Osteocyte (in vitro differentiated cells): ENCODE results near the gene PODXL. TPM values are rescaled to one million over a fixed set of nuclear protein-coding genes. Genes with fewer than 3 reads are reported as not detected.
A peak's percentile ranks its signal among the peaks of the same experiment; 100 is the strongest.
"Not testable (repeated sequence)": the region's sequence is repeated elsewhere in the genome, so short reads cannot be mapped to it uniquely, and the experiment has no call there.

Experiments used
- DNase-seq: peaks from one replicate; pipeline ENCODE4 v3.0.0; 2021; ENCODE audit warnings: mixed read lengths; ENCODE audit not compliant: unreplicated experiment; ENCODE audit errors: extremely low spot score
- H3K27ac Mint-ChIP-seq: one replicate; pipeline ENCODE4 v1.8.0; 2021; ENCODE audit warnings: mild to moderate bottlenecking, mixed read lengths; ENCODE audit not compliant: unreplicated experiment
- H3K27me3 Mint-ChIP-seq: one replicate; pipeline ENCODE4 v1.8.0; 2021; ENCODE audit warnings: mixed read lengths; ENCODE audit not compliant: unreplicated experiment
- H3K36me3 Mint-ChIP-seq: one replicate; pipeline ENCODE4 v1.8.0; 2021; ENCODE audit warnings: mixed read lengths; ENCODE audit not compliant: unreplicated experiment
- H3K4me1 Mint-ChIP-seq: one replicate; pipeline ENCODE4 v1.8.0; 2021; ENCODE audit warnings: mixed read lengths; ENCODE audit not compliant: unreplicated experiment
- H3K4me3 Mint-ChIP-seq: one replicate; pipeline ENCODE4 v1.8.0; 2021; ENCODE audit warnings: mild to moderate bottlenecking, moderate library complexity, mixed read lengths; ENCODE audit not compliant: unreplicated experiment
- H3K9me3 Mint-ChIP-seq: one replicate; pipeline ENCODE4 v1.8.0; 2021; ENCODE audit warnings: mixed read lengths; ENCODE audit not compliant: unreplicated experiment
- total RNA-seq: library from RNA; stranded (reverse); gene quantifications from 2 replicates; pipeline ENCODE4 v1.2.1, GENCODE V29; 2021
- TF ChIP-seq, protein P1 (sequence below): fragments of 200-600 bp; sonication (generic); IDR thresholded peaks from 2 replicates; pipeline ENCODE4 v1.5.0; 2021; ENCODE audit warnings: antibody characterized with exemption, mild to moderate bottlenecking, moderate library complexity

PODXL gene
- total RNA-seq, 1 donor from 2014 or later, result 21.2 TPM

DNA sequence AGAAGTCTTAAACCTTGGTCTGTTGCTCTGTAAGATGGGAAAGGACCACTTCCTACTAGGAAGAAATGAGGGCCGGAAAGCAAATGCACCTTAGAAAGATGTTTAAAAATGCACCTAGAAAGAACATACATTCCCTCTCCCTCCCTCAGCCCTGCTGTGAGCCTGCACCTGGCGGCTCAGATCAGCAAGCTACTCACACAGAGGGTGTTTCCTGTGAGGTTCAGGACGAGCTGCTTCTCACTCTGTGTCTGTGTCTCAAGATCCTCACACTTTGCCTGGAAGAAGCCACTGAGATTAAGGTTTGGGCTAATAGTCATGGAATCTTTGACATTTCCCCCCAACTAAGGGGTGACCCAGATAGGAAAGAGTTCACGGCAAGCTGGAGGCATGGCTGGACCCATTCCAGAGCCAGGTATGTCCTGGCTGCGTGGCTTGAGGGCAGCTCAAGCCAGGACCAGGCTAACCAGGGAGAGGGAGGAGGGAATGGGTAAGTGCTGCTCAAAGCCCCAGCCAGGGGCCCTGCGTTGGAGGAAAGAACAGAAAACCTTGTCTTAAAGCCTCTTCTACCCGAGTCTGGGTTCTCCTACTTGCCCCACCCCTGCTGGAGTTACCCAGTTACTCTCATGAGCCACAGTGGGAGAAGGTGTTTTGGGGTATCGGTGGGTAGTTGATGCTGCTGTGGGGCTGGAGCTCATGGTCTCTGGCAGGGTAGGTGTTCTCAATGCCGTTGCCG, 47.5 kb downstream of the PODXL start:
- Mint-ChIP-seq H3K4me1 (peaks cover 19% of the 10 kb centered on the region), H3K27ac (no peak overlapping the region), H3K9me3 (no peaks in the 10 kb centered on the region), H3K4me3 (no peak overlapping the region), H3K36me3 (peaks cover 9% of the 10 kb centered on the region), H3K27me3 (no peaks in the 10 kb centered on the region)
- TF ChIP-seq, protein P1, sequence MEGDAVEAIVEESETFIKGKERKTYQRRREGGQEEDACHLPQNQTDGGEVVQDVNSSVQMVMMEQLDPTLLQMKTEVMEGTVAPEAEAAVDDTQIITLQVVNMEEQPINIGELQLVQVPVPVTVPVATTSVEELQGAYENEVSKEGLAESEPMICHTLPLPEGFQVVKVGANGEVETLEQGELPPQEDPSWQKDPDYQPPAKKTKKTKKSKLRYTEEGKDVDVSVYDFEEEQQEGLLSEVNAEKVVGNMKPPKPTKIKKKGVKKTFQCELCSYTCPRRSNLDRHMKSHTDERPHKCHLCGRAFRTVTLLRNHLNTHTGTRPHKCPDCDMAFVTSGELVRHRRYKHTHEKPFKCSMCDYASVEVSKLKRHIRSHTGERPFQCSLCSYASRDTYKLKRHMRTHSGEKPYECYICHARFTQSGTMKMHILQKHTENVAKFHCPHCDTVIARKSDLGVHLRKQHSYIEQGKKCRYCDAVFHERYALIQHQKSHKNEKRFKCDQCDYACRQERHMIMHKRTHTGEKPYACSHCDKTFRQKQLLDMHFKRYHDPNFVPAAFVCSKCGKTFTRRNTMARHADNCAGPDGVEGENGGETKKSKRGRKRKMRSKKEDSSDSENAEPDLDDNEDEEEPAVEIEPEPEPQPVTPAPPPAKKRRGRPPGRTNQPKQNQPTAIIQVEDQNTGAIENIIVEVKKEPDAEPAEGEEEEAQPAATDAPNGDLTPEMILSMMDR, result no peak
- no peak for DNase-seq

- Mint-ChIP-seq H3K27me3 (no peaks in the 10 kb centered on the region), H3K4me3 (no peak overlapping the region), H3K36me3 (peaks cover 9% of the 10 kb centered on the region), H3K9me3 (no peaks in the 10 kb centered on the region), H3K27ac (no peak overlapping the region), H3K4me1 (peaks cover 21% of the 10 kb centered on the region)
- TF ChIP-seq, protein P1, result peak; percentile 93
- DNase-seq, result peak; percentile 93
Measured at GRCh38 chr7:131507592-131508331, 48.7 kb downstream of the PODXL start.

DNA sequence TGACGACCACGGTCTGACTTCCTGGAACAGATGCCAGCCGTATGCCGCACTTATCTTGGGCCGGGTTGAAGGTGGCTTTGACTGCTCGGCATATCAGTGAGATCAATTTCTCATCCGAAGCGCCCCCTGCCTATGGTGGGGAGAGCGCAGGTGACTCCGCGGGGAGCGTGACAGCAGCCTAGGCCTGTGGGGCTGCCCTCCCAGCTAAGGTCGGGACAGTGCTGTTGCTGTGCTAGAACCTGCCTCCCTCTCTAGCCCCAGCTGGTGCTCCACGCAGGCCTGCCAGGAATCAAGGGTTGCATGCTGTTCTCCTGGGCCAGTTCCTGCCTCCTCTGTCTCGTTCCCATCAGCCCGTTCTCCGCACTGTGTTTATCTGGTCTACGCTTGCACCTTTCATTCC, 49.8 kb downstream of the PODXL start:
- DNase-seq, result no peak
- H3K27ac Mint-ChIP-seq, result no peak overlapping the region
- no peak overlapping the region for H3K4me3 Mint-ChIP-seq
- peaks cover 30% of the 10 kb centered on the region for H3K4me1 Mint-ChIP-seq
- peaks cover 12% of the 10 kb centered on the region for H3K36me3 Mint-ChIP-seq
- H3K9me3 Mint-ChIP-seq, result no peaks in the 10 kb centered on the region
- TF ChIP-seq, protein P1, result no peak
- no peaks in the 10 kb centered on the region for H3K27me3 Mint-ChIP-seq

GRCh38 chr7:131505636-131506557, 50.5 kb downstream of the PODXL start:
- Mint-ChIP-seq H3K27ac (no peak overlapping the region), H3K36me3 (peaks cover 12% of the 10 kb centered on the region), H3K4me1 (peaks cover 30% of the 10 kb centered on the region), H3K27me3 (no peaks in the 10 kb centered on the region), H3K4me3 (no peak overlapping the region), H3K9me3 (no peaks in the 10 kb centered on the region)
- DNase-seq, result no peak
- TF ChIP-seq, protein P1, result no peak

GRCh38 chr7:131505037-131505620, 51.3 kb downstream of the PODXL start:
- not testable (repeated sequence) for H3K9me3 Mint-ChIP-seq, H3K27me3 Mint-ChIP-seq, H3K4me3 Mint-ChIP-seq, DNase-seq
- peaks cover 12% of the 10 kb centered on the region for H3K36me3 Mint-ChIP-seq
- H3K27ac Mint-ChIP-seq, result peak overlapping the region; percentile 29
- peaks cover 30% of the 10 kb centered on the region for H3K4me1 Mint-ChIP-seq
